Measurements from ENCODE around the gene RAD51B.

- TF ChIP-seq POLR2A (IDR thresholded peaks at IDR 0.05) (no peak), CTCF (IDR thresholded peaks at IDR 0.05) (no peak), POLR2AphosphoS5 (IDR thresholded peaks at IDR 0.05) (no peak)
Observed at GRCh38 chr14:68449561-68450181, 630.1 kb downstream of the RAD51B start.
